Measurements from ENCODE around the gene HKDC1. TPM values are rescaled to one million over a fixed set of nuclear protein-coding genes. Genes with fewer than 3 reads are reported as not detected.

HKDC1 gene
- total and polyA plus RNA-seq, 4 experiments from 2014 or later = 3.5 to 8.1 (median 4.5) TPM

- POLR2A ChIA-PET (ENCODE audit: partially characterized antibody) = interaction anchor here (0.6 to 3.0 kb wide), 9 partner anchors 9 to 259 kb away, joined by 3 to 16 read pairs (median 4); partner anchors contain the start of gene DDX21
- Mint-ChIP-seq H3K4me1 (peaks cover 16 to 37% (median 20%) of the 10 kb centered on the region in 4 donors), H3K27me3 (no peaks in the 10 kb centered on the region), H3K36me3 (no peaks in the 10 kb centered on the region), H3K4me3 (peak overlapping the region in 3 of 8 donors; percentile 9 to 66 (median 33)), H3K9me3 (peaks cover 0 to 13% (median 6%) of the 10 kb centered on the region in 8 donors), H3K27ac (peak overlapping the region in 4 of 7 donors; percentile 10 to 71 (median 59))
- Histone ChIP-seq H3K4me1 (ENCODE audit: insufficient read depth, low read length) (peaks cover 22% of the 10 kb centered on the region), H3K27me3 (ENCODE audit: insufficient read depth, low read length) (no peaks in the 10 kb centered on the region), H3K4me3 (ENCODE audit: low read length in 2 of 2) (no peak overlapping the region), H3K36me3 (ENCODE audit: insufficient read depth, low read length) (no peaks in the 10 kb centered on the region), H3K9me3 (ENCODE audit: control insufficient read depth in 1 of 2, low read length in 2 of 2) (no peaks in the 10 kb centered on the region), H3K27ac (ENCODE audit: low read depth, low read length) (no peak overlapping the region)
- DNase-seq = no peak
- CTCF ChIA-PET (ENCODE audit: partially characterized antibody) = interaction anchor here (1.2 to 5.0 kb wide), 4 partner anchors 9 to 22 kb away, joined by 4 to 36 read pairs (median 13); no protein-coding TSS in a partner anchor
- intact Hi-C loops (cut with micrococcal nuclease) = no loop called here
These were observed 5.4 kb upstream of the HKDC1 start for GRCh38 chr10:69214666-69215131.

GRCh38 chr10:69215405-69216171 lies 4.5 kb upstream of the HKDC1 start:
- POLR2A ChIA-PET (ENCODE audit: partially characterized antibody) = interaction anchor here (0.6 to 3.0 kb wide), 9 partner anchors 10 to 259 kb away, joined by 3 to 16 read pairs (median 6); partner anchors contain the start of gene DDX21
- H3K9me3 Mint-ChIP-seq = peaks cover 0 to 13% (median 6%) of the 10 kb centered on the region in 8 donors
- peak in 3 of 5 donors; percentile 26 to 62 (median 39) for DNase-seq

GRCh38 chr10:69216577-69217118 lies 3.5 kb upstream of the HKDC1 start:
- H3K27me3 Mint-ChIP-seq = no peaks in the 10 kb centered on the region
- H3K9me3 ChIP-seq (ENCODE audit: control insufficient read depth in 1 of 2, low read length in 2 of 2) = no peaks in the 10 kb centered on the region
- DNase-seq = no peak
- peak overlapping the region in 3 of 7 donors; percentile 43 to 80 (median 55) for H3K27ac Mint-ChIP-seq
- intact Hi-C loops (cut with micrococcal nuclease) = no loop called here
- no peaks in the 10 kb centered on the region for H3K36me3 Mint-ChIP-seq
- H3K36me3 ChIP-seq (ENCODE audit: insufficient read depth, low read length) = no peaks in the 10 kb centered on the region
- H3K27ac ChIP-seq (ENCODE audit: low read depth, low read length) = no peak overlapping the region
- CTCF ChIA-PET (ENCODE audit: partially characterized antibody) = interaction anchor here (0.9 to 5.0 kb wide), 7 partner anchors 9 to 198 kb away, joined by 3 to 36 read pairs (median 5); no protein-coding TSS in a partner anchor
- H3K27me3 ChIP-seq (ENCODE audit: insufficient read depth, low read length) = no peaks in the 10 kb centered on the region
- no peak overlapping the region for H3K4me3 Mint-ChIP-seq
- peaks cover 26% of the 10 kb centered on the region for H3K4me1 ChIP-seq (ENCODE audit: insufficient read depth, low read length)
- peaks cover 16 to 46% (median 22%) of the 10 kb centered on the region in 4 donors for H3K4me1 Mint-ChIP-seq
- POLR2A ChIA-PET (ENCODE audit: partially characterized antibody) = interaction anchor here (1.3 to 3.0 kb wide), 6 partner anchors 9 to 92 kb away, joined by 3 to 16 read pairs (median 6); partner anchors contain the start of gene VPS26A
- H3K4me3 ChIP-seq (ENCODE audit: low read length in 2 of 2) = no peak overlapping the region
- H3K9me3 Mint-ChIP-seq = peaks cover 0 to 13% (median 6%) of the 10 kb centered on the region in 8 donors

More at GRCh38 chr10:69215405-69216171, 4.5 kb upstream of the HKDC1 start:
- intact Hi-C loops (cut with micrococcal nuclease) = no loop called here
- CTCF ChIA-PET (ENCODE audit: partially characterized antibody) = interaction anchor here (1.1 to 5.0 kb wide), 6 partner anchors 10 to 199 kb away, joined by 3 to 36 read pairs (median 6); no protein-coding TSS in a partner anchor
- H3K4me1 ChIP-seq (ENCODE audit: insufficient read depth, low read length) = peaks cover 22% of the 10 kb centered on the region
- no peaks in the 10 kb centered on the region for H3K9me3 ChIP-seq (ENCODE audit: control insufficient read depth in 1 of 2, low read length in 2 of 2)
- Mint-ChIP-seq H3K27ac (peak overlapping the region; percentile 58 to 88 (median 67)), H3K27me3 (no peaks in the 10 kb centered on the region), H3K4me3 (peak overlapping the region in 7 of 8 donors; percentile 49 to 77 (median 66)), H3K4me1 (peaks cover 16 to 40% (median 21%) of the 10 kb centered on the region in 4 donors), H3K36me3 (no peaks in the 10 kb centered on the region)
- no peaks in the 10 kb centered on the region for H3K27me3 ChIP-seq (ENCODE audit: insufficient read depth, low read length)
- H3K4me3 ChIP-seq (ENCODE audit: low read length in 2 of 2) = no peak overlapping the region
- H3K27ac ChIP-seq (ENCODE audit: low read depth, low read length) = no peak overlapping the region
- H3K36me3 ChIP-seq (ENCODE audit: insufficient read depth, low read length) = no peaks in the 10 kb centered on the region

- Mint-ChIP-seq H3K27me3 (no peaks in the 10 kb centered on the region), H3K4me3 (no peak overlapping the region), H3K9me3 (peaks cover 0 to 13% (median 6%) of the 10 kb centered on the region in 8 donors), H3K36me3 (no peaks in the 10 kb centered on the region), H3K4me1 (peaks cover 18 to 52% (median 26%) of the 10 kb centered on the region in 4 donors), H3K27ac (peak overlapping the region in 2 of 7 donors; percentile 43 to 80)
- DNase-seq = no peak
- Histone ChIP-seq H3K27ac (ENCODE audit: low read depth, low read length) (no peak overlapping the region), H3K4me3 (ENCODE audit: low read length in 2 of 2) (no peak overlapping the region), H3K4me1 (ENCODE audit: insufficient read depth, low read length) (peaks cover 32% of the 10 kb centered on the region), H3K36me3 (ENCODE audit: insufficient read depth, low read length) (no peaks in the 10 kb centered on the region), H3K9me3 (ENCODE audit: control insufficient read depth in 1 of 2, low read length in 2 of 2) (no peaks in the 10 kb centered on the region), H3K27me3 (ENCODE audit: insufficient read depth, low read length) (no peaks in the 10 kb centered on the region)
- intact Hi-C loops (cut with micrococcal nuclease) = no loop called here
- POLR2A ChIA-PET (ENCODE audit: partially characterized antibody) = interaction anchor here (1.3 to 2.8 kb wide), 4 partner anchors 11 to 93 kb away, joined by 3 to 16 read pairs (median 6); partner anchors contain the start of gene VPS26A
- CTCF ChIA-PET (ENCODE audit: partially characterized antibody) = interaction anchor here (0.9 to 5.0 kb wide), 4 partner anchors 9 to 191 kb away, joined by 3 to 36 read pairs (median 4); no protein-coding TSS in a partner anchor
These were observed 2.9 kb upstream of the HKDC1 start for GRCh38 chr10:69217119-69217754.

GRCh38 chr10:69218831-69219230 lies 1.3 kb upstream of the HKDC1 start:
- Mint-ChIP-seq H3K27ac (no peak overlapping the region), H3K4me3 (no peak overlapping the region), H3K36me3 (no peaks in the 10 kb centered on the region), H3K4me1 (peaks cover 25 to 58% (median 33%) of the 10 kb centered on the region in 4 donors), H3K9me3 (peaks cover 0 to 13% (median 6%) of the 10 kb centered on the region in 8 donors), H3K27me3 (no peaks in the 10 kb centered on the region)
- peaks cover 43% of the 10 kb centered on the region for H3K4me1 ChIP-seq (ENCODE audit: insufficient read depth, low read length)
- H3K36me3 ChIP-seq (ENCODE audit: insufficient read depth, low read length) = no peaks in the 10 kb centered on the region
- ChIA-PET POLR2A (ENCODE audit: partially characterized antibody) (interaction anchor here (0.5 kb wide), 1 partner anchor 323 kb away, joined by 3 read pairs; no protein-coding TSS in a partner anchor), CTCF (ENCODE audit: partially characterized antibody) (interaction anchor here (1.2 to 2.0 kb wide), 2 partner anchors 7 to 10 kb away, joined by 4 to 5 read pairs; no protein-coding TSS in a partner anchor)
- intact Hi-C loops (cut with micrococcal nuclease) = no loop called here
- no peaks in the 10 kb centered on the region for H3K27me3 ChIP-seq (ENCODE audit: insufficient read depth, low read length)
- DNase-seq = no peak
- H3K9me3 ChIP-seq (ENCODE audit: control insufficient read depth in 1 of 2, low read length in 2 of 2) = no peaks in the 10 kb centered on the region
- no peak overlapping the region for H3K4me3 ChIP-seq (ENCODE audit: low read length in 2 of 2)
- H3K27ac ChIP-seq (ENCODE audit: low read depth, low read length) = no peak overlapping the region

GRCh38 chr10:69220507-69220906 lies 375 bp downstream of the HKDC1 start:
- POLR2A ChIA-PET (ENCODE audit: partially characterized antibody) = interaction anchor here (1.0 to 2.9 kb wide), 2 partner anchors 9 to 13 kb away, joined by 3 to 12 read pairs; no protein-coding TSS in a partner anchor
- no peak for DNase-seq
- peaks cover 40% of the 10 kb centered on the region for H3K4me1 ChIP-seq (ENCODE audit: insufficient read depth, low read length)
- Mint-ChIP-seq H3K4me3 (no peak overlapping the region), H3K27ac (peak overlapping the region in 2 of 7 donors; percentile 52 to 75), H3K27me3 (no peaks in the 10 kb centered on the region), H3K4me1 (peaks cover 23 to 52% (median 31%) of the 10 kb centered on the region in 4 donors), H3K9me3 (peaks cover 0 to under 1% (median 0%) of the 10 kb centered on the region in 8 donors), H3K36me3 (no peaks in the 10 kb centered on the region)
- no peaks in the 10 kb centered on the region for H3K27me3 ChIP-seq (ENCODE audit: insufficient read depth, low read length)
- no peak overlapping the region for H3K4me3 ChIP-seq (ENCODE audit: low read length in 2 of 2)
- CTCF ChIA-PET (ENCODE audit: partially characterized antibody) = interaction anchor here (0.7 to 1.9 kb wide), 4 partner anchors 9 to 15 kb away, joined by 3 to 9 read pairs (median 4); no protein-coding TSS in a partner anchor
- intact Hi-C loops (cut with micrococcal nuclease) = no loop called here
- H3K27ac ChIP-seq (ENCODE audit: low read depth, low read length) = no peak overlapping the region
- H3K36me3 ChIP-seq (ENCODE audit: insufficient read depth, low read length) = no peaks in the 10 kb centered on the region
- no peaks in the 10 kb centered on the region for H3K9me3 ChIP-seq (ENCODE audit: control insufficient read depth in 1 of 2, low read length in 2 of 2)

All from CD4-positive, alpha-beta memory T cell (primary cell).